ENCODE results near the gene PTPRN2.
"Not testable (repeated sequence)": the region's sequence is repeated elsewhere in the genome, so short reads cannot be mapped to it uniquely, and the experiment has no call there.

Gene PTPRN2

GRCh38 chr7:158315326-158315725 is 272.3 kb downstream of the PTPRN2 start:
- DNase-seq = no peak

- DNase-seq = no peak
Measured at GRCh38 chr7:158314394-158314793, 273.2 kb downstream of the PTPRN2 start.

GRCh38 chr7:158313931-158314330 is 273.7 kb downstream of the PTPRN2 start:
- DNase-seq = no peak

GRCh38 chr7:158312789-158313188 is 274.8 kb downstream of the PTPRN2 start:
- DNase-seq = no peak

- no peak for DNase-seq
Measured at GRCh38 chr7:158311791-158312190, 275.8 kb downstream of the PTPRN2 start.

GRCh38 chr7:158310924-158311666 is 276.5 kb downstream of the PTPRN2 start:
- DNase-seq = no peak

- no peak for DNase-seq
Measured at GRCh38 chr7:158309868-158310763, 277.5 kb downstream of the PTPRN2 start.

GRCh38 chr7:158308001-158308400 is 279.6 kb downstream of the PTPRN2 start:
- DNase-seq = no peak

- not testable (repeated sequence) for DNase-seq
Measured at GRCh38 chr7:158304072-158304471, 283.6 kb downstream of the PTPRN2 start.

- DNase-seq = no peak
Measured at GRCh38 chr7:158303121-158303520, 284.5 kb downstream of the PTPRN2 start.

GRCh38 chr7:158302274-158303070 is 285.2 kb downstream of the PTPRN2 start:
- DNase-seq = no peak

- no peak for DNase-seq
Measured at GRCh38 chr7:158301207-158301606, 286.4 kb downstream of the PTPRN2 start.

GRCh38 chr7:158300427-158300826 is 287.2 kb downstream of the PTPRN2 start:
- no peak for DNase-seq

GRCh38 chr7:158299607-158300006 is 288.0 kb downstream of the PTPRN2 start:
- no peak for DNase-seq

- DNase-seq = no peak
Measured at GRCh38 chr7:158296798-158297104, 290.9 kb downstream of the PTPRN2 start.

- no peak for DNase-seq
Measured at GRCh38 chr7:158295966-158296797, 291.4 kb downstream of the PTPRN2 start.

- not testable (repeated sequence) for DNase-seq
Measured at GRCh38 chr7:158294468-158295215, 293.0 kb downstream of the PTPRN2 start.

GRCh38 chr7:158292948-158293347 is 294.7 kb downstream of the PTPRN2 start:
- DNase-seq = no peak

- no peak for DNase-seq
Measured at GRCh38 chr7:158291998-158292397, 295.6 kb downstream of the PTPRN2 start.

GRCh38 chr7:158289761-158290523 is 297.7 kb downstream of the PTPRN2 start:
- no peak for DNase-seq

GRCh38 chr7:158289231-158289630 is 298.4 kb downstream of the PTPRN2 start:
- DNase-seq = no peak

Data from stimulated activated CD4-positive, alpha-beta T cell treated with anti-CD3 and anti-CD28 coated beads, Interleukin-4, amount 100 ng/mL, for 1 hour (primary cell).